NOMO-1 (cell line): ENCODE measurements around the gene AKIRIN2.

ENCODE experiments used
- DNase-seq, 2 experiments: peaks; one replicate each; lab custom pipeline; 2025; ENCODE audit not compliant: unreplicated experiment in 2 of 2; lab: John Stamatoyannopoulos, UW

The AKIRIN2 gene

GRCh38 chr6:87658516-87658915, 43.5 kb downstream of the AKIRIN2 start:
- no peak for DNase-seq

GRCh38 chr6:87656857-87657256, 45.2 kb downstream of the AKIRIN2 start:
- no peak for DNase-seq

- no peak for DNase-seq
Measured at GRCh38 chr6:87655824-87656223, 46.2 kb downstream of the AKIRIN2 start.

GRCh38 chr6:87654875-87655454, 47.1 kb downstream of the AKIRIN2 start:
- no peak for DNase-seq

GRCh38 chr6:87654122-87654521, 47.9 kb downstream of the AKIRIN2 start:
- DNase-seq: no peak

GRCh38 chr6:87653074-87653962, 48.7 kb downstream of the AKIRIN2 start:
- no peak for DNase-seq

- DNase-seq: no peak
Measured at GRCh38 chr6:87645080-87645479, 57.0 kb downstream of the AKIRIN2 start.

- DNase-seq: no peak
Measured at GRCh38 chr6:87641065-87641692, 60.9 kb downstream of the AKIRIN2 start.

GRCh38 chr6:87639373-87639772, 62.7 kb downstream of the AKIRIN2 start:
- DNase-seq: no peak

GRCh38 chr6:87637106-87637505, 64.9 kb downstream of the AKIRIN2 start:
- no peak for DNase-seq

GRCh38 chr6:87636315-87636714, 65.7 kb downstream of the AKIRIN2 start:
- no peak for DNase-seq

GRCh38 chr6:87633851-87634250, 68.2 kb downstream of the AKIRIN2 start:
- no peak for DNase-seq

- no peak for DNase-seq
Measured at GRCh38 chr6:87630746-87631145, 71.3 kb downstream of the AKIRIN2 start.

- no peak for DNase-seq
Measured at GRCh38 chr6:87628881-87629280, 73.2 kb downstream of the AKIRIN2 start.

- DNase-seq: peak in 1 of 2 experiments; percentile 6
Measured at GRCh38 chr6:87628424-87628823, 73.6 kb downstream of the AKIRIN2 start.
